Liver (tissue), 3 donors: ENCODE results near the gene TCEANC.

Experiments
- HNF4A ChIP-seq, 2 donors: conservative IDR thresholded peaks; 2 replicates each; pipeline ENCODE4 v1.6.1; 2016; ENCODE audit warnings: antibody characterized with exemption in 2 of 2, mild to moderate bottlenecking in 2 of 2
- RAD21 ChIP-seq, 2 donors: IDR thresholded peaks; 2 replicates each; pipeline ENCODE4 v1.6.1; 2016; ENCODE audit warnings: antibody characterized with exemption in 2 of 2, mild to moderate bottlenecking in 2 of 2
- TF ChIP-seq, protein P1 (sequence below): fragments of 150-350 bp; IDR thresholded peaks from 2 replicates; pipeline ENCODE4 v1.5.1; 2017; ENCODE audit warnings: improper control_type of control experiment, low read depth, low read length; ENCODE audit not compliant: missing input control
- TF ChIP-seq, protein P2 (sequence below): IDR thresholded peaks from 2 replicates; pipeline ENCODE4 v1.6.1; 2016; ENCODE audit warnings: antibody characterized with exemption, mild to moderate bottlenecking
- donor health status: healthy.
- donor health status: healthy.

DNA sequence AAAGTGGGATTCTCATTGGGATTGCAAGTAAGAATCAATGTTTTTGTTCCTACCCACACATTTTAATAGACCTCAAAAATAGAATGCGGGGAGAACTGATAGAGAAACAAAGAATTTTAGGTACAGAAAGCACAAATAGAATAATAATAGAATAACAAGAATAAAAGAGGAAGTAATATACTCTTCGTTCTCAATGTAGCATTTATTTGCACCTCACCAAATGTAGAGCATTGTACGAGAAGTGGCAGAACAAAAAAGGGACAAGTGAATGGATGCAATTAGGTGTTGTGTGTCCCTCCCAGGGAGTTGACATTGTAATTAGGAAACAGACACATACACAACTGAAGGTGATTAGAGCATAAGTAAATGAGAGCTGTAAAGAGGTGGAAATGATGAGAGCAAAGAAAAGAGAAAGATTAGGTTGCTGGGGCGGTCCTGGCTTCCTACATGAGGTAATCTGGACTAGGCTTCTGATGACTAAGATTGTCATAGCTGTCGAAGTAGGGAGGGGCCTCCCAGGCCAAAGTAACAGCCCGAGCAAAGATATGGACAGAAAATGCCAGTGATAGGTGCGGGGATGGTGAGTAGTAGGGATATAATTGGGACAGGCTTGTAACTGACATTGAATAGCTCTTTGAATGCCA is 46.4 kb downstream of the TCEANC start:
- TF ChIP-seq, protein P1, sequence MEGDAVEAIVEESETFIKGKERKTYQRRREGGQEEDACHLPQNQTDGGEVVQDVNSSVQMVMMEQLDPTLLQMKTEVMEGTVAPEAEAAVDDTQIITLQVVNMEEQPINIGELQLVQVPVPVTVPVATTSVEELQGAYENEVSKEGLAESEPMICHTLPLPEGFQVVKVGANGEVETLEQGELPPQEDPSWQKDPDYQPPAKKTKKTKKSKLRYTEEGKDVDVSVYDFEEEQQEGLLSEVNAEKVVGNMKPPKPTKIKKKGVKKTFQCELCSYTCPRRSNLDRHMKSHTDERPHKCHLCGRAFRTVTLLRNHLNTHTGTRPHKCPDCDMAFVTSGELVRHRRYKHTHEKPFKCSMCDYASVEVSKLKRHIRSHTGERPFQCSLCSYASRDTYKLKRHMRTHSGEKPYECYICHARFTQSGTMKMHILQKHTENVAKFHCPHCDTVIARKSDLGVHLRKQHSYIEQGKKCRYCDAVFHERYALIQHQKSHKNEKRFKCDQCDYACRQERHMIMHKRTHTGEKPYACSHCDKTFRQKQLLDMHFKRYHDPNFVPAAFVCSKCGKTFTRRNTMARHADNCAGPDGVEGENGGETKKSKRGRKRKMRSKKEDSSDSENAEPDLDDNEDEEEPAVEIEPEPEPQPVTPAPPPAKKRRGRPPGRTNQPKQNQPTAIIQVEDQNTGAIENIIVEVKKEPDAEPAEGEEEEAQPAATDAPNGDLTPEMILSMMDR = no peak
- TF ChIP-seq RAD21 (IDR thresholded peaks at IDR 0.05) = no peak
- TF ChIP-seq, protein P2, sequence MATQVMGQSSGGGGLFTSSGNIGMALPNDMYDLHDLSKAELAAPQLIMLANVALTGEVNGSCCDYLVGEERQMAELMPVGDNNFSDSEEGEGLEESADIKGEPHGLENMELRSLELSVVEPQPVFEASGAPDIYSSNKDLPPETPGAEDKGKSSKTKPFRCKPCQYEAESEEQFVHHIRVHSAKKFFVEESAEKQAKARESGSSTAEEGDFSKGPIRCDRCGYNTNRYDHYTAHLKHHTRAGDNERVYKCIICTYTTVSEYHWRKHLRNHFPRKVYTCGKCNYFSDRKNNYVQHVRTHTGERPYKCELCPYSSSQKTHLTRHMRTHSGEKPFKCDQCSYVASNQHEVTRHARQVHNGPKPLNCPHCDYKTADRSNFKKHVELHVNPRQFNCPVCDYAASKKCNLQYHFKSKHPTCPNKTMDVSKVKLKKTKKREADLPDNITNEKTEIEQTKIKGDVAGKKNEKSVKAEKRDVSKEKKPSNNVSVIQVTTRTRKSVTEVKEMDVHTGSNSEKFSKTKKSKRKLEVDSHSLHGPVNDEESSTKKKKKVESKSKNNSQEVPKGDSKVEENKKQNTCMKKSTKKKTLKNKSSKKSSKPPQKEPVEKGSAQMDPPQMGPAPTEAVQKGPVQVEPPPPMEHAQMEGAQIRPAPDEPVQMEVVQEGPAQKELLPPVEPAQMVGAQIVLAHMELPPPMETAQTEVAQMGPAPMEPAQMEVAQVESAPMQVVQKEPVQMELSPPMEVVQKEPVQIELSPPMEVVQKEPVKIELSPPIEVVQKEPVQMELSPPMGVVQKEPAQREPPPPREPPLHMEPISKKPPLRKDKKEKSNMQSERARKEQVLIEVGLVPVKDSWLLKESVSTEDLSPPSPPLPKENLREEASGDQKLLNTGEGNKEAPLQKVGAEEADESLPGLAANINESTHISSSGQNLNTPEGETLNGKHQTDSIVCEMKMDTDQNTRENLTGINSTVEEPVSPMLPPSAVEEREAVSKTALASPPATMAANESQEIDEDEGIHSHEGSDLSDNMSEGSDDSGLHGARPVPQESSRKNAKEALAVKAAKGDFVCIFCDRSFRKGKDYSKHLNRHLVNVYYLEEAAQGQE = no peak
- no peak for TF ChIP-seq HNF4A (conservative IDR thresholded peaks at IDR 0.05)
